Adrenal gland (tissue), 5 donors: ENCODE results near the gene HSPA1B.

Experiments
- POLR2A ChIP-seq, 2 donors: fragments of 450-650 bp; IDR thresholded peaks; one replicate each; pipeline ENCODE4 v1.6.1; 2017; ENCODE audit warnings: antibody characterized with exemption in 2 of 2, mild to moderate bottlenecking in 2 of 2, moderate library complexity in 1 of 2
- TF ChIP-seq, protein P1 (sequence below), 6 experiments: fragments of 450-650 bp in 4 of 6; fragments of 200-600 bp in 2 of 6; sonication (generic) in 1 of 6; IDR thresholded peaks; 1 replicate in 5 of 6; 2 replicates in 1 of 6; pipeline versions ENCODE4 v1.5.1 to v1.8.0; 2016 to 2021; ENCODE audit warnings: antibody characterized with exemption in 6 of 6, mild to moderate bottlenecking in 2 of 6, moderate library complexity in 1 of 6
- donor health status: DM: no; HTN: no; CAD: no.

DNA sequence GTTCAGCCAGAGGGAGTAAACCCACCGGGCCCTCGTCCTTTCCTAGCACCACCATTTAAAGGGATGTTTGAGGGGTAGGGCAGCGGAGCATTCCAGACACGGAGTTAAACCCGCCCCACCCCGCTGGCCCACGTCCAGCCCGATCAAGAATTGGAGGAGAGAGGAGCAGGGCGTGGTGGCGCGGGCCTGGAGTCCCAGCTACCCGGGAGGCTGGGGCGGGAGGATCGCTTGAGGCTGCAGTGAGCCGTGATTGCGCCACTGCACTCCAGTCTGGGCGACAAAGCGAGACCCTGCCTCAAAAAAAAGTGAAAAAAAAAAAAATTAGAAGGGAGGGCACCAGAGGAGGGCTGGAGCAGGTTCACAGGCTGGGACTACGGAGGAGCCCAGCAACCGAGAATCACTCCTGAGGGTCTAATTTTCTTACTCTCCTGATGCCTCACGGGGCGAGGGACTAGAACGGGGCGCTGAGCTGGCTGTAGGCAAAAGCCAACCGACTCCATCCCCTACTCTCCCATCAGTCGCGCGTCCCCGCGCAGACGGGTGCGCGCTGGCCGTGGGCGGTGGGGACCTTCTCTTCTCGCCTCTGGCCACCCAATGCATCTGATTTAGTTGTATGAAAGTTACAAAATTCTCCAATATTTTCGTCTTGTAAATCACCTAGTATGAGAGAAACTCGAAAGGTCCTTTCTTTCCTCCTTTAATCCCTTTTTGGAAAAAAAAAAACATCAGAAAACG is 6.1 kb upstream of the HSPA1B start:
- TF ChIP-seq, protein P1, sequence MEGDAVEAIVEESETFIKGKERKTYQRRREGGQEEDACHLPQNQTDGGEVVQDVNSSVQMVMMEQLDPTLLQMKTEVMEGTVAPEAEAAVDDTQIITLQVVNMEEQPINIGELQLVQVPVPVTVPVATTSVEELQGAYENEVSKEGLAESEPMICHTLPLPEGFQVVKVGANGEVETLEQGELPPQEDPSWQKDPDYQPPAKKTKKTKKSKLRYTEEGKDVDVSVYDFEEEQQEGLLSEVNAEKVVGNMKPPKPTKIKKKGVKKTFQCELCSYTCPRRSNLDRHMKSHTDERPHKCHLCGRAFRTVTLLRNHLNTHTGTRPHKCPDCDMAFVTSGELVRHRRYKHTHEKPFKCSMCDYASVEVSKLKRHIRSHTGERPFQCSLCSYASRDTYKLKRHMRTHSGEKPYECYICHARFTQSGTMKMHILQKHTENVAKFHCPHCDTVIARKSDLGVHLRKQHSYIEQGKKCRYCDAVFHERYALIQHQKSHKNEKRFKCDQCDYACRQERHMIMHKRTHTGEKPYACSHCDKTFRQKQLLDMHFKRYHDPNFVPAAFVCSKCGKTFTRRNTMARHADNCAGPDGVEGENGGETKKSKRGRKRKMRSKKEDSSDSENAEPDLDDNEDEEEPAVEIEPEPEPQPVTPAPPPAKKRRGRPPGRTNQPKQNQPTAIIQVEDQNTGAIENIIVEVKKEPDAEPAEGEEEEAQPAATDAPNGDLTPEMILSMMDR (IDR thresholded peaks at IDR 0.05) = no peak
- no peak for TF ChIP-seq POLR2A (IDR thresholded peaks at IDR 0.05)
